Inferior parietal cortex (tissue), 1 donor: Measurements from ENCODE around the gene ZNF576.
"Not testable (repeated sequence)": the region's sequence is repeated elsewhere in the genome, so short reads cannot be mapped to it uniquely, and the experiment has no call there.

Experiments used
- DNase-seq: peaks from one replicate; pipeline ENCODE4 v3.0.0-alpha.2; 2016; ENCODE audit errors: extremely low spot score

Gene ZNF576

GRCh38 chr19:43595999-43596841, at the start of gene ZNF576, which contains the start of gene IRGQ:
TSS of gene ZNF576 (plus strand) at chr19:43596595. CDS start at chr19:43597109, 514 bp downstream.
TSS of gene IRGQ (minus strand) at chr19:43596134. CDS start at chr19:43595338, 796 bp downstream.
- DNase-seq = peak; percentile 100

GRCh38 chr19:43547926-43548325, 48.5 kb upstream of the ZNF576 start:
- DNase-seq = not testable (repeated sequence)

- DNase-seq = no peak
These were observed 47.7 kb upstream of the ZNF576 start for GRCh38 chr19:43548706-43549105.

- no peak for DNase-seq
These were observed 44.8 kb upstream of the ZNF576 start for GRCh38 chr19:43551399-43552197.

- no peak for DNase-seq
These were observed 44.3 kb upstream of the ZNF576 start for GRCh38 chr19:43552198-43552450.

GRCh38 chr19:43552616-43553015, 43.8 kb upstream of the ZNF576 start:
- DNase-seq = no peak

- no peak for DNase-seq
These were observed 42.7 kb upstream of the ZNF576 start for GRCh38 chr19:43553656-43554055.

GRCh38 chr19:43554317-43554895, 42.0 kb upstream of the ZNF576 start:
- no peak for DNase-seq

GRCh38 chr19:43555185-43555770, 41.1 kb upstream of the ZNF576 start:
- DNase-seq = peak; percentile 85

- DNase-seq = no peak
These were observed 35.7 kb upstream of the ZNF576 start for GRCh38 chr19:43560687-43561086.

- no peak for DNase-seq
These were observed 35.0 kb upstream of the ZNF576 start for GRCh38 chr19:43561139-43561970.

- no peak for DNase-seq
These were observed 34.1 kb upstream of the ZNF576 start for GRCh38 chr19:43562226-43562697.

- DNase-seq = peak; percentile 78
These were observed 33.6 kb upstream of the ZNF576 start for GRCh38 chr19:43562698-43563241.

- no peak for DNase-seq
These were observed 32.5 kb upstream of the ZNF576 start for GRCh38 chr19:43563816-43564457.

GRCh38 chr19:43564800-43565199, 31.6 kb upstream of the ZNF576 start:
- DNase-seq = peak; percentile 31

GRCh38 chr19:43569657-43570056, 26.7 kb upstream of the ZNF576 start:
- no peak for DNase-seq

- no peak for DNase-seq
These were observed 26.1 kb upstream of the ZNF576 start for GRCh38 chr19:43570174-43570791.

- DNase-seq = no peak
These were observed 24.2 kb upstream of the ZNF576 start for GRCh38 chr19:43572171-43572588.

- no peak for DNase-seq
These were observed 21.8 kb upstream of the ZNF576 start for GRCh38 chr19:43574424-43575155.
